NCI-H1417 treated with DMSO at 0.1 percent for 48 hours (cell line): ENCODE results near the gene ZMYND12.
"Not testable (repeated sequence)": the region's sequence is repeated elsewhere in the genome, so short reads cannot be mapped to it uniquely, and the experiment has no call there.

Source experiments
- DNase-seq: peaks from one replicate; lab custom pipeline; 2025; lab: John Stamatoyannopoulos, UW

The ZMYND12 gene, protein sequence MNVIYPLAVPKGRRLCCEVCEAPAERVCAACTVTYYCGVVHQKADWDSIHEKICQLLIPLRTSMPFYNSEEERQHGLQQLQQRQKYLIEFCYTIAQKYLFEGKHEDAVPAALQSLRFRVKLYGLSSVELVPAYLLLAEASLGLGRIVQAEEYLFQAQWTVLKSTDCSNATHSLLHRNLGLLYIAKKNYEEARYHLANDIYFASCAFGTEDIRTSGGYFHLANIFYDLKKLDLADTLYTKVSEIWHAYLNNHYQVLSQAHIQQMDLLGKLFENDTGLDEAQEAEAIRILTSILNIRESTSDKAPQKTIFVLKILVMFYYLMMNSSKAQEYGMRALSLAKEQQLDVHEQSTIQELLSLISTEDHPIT

DNA sequence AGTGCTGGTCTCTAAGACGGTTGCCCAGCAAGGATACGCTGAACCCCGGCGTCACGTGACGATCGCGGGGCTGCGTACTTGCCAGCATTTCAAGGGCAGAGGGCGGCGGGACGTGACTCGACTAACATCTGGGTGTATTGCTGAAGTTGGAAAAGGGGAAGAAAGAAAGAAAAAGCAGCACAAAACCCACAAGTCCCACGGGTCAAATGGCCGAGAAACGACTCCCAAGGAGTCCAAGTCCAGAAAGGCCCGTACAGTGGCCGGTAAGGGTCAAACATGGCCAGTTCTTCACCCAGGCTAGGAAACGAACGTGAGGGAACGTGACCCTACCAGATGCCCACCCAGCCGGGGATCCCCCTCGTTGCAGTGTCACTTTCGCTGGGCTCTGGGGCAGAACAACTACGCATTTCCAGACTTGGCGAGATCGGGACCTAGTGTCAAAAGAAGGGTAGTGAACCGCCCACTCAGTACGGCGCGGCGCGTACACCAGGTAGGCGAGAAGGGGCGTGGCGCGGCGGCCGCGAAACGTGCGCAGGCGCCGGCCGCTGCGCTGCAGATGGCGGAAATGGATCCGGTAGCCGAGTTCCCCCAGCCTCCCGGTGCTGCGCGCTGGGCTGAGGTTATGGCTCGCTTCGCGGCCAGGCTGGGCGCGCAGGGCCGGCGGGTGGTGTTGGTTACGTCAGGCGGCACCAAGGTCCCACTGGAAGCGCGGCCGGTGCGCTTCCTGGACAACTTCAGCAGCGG, at the start of gene ZMYND12, which contains the start of gene PPCS:
Gene ZMYND12, minus strand, starts transcription at position 13 of the 744 bp plus-strand sequence. CDS start 25 bp downstream, outside the sequence.
Gene PPCS, plus strand, starts transcription at position 534 of the 744 bp plus-strand sequence. Its CDS starts 23 bp downstream, at position 557.
- DNase-seq: peak; percentile 77

DNA sequence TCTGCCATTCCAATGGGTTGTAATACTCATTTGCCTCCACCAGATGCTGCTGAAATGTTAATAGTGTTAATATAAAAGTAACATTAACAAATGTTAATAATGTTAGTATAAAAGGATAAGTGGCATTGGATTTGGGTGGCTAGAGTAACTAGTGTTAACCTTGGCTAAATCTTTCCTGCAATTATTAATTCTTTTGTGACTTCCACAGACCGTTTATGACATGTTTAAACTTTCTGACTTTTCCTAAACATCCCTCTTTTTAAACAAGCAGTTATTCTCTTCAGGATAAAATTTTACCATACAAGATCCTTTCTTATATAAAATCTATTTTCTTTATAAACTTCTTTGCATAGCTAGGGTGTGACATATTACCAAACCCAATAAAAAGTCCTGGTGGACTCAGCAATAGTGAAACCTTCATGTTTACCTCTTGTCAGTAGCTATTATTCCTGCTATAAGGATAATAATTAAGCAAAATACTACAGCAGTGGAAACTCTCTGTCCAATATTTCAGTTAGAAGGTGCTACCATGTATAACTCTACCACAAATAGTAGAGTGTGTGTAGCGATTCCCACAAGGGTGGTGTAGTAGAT, 48.8 kb upstream of the ZMYND12 start:
- no peak for DNase-seq

DNA sequence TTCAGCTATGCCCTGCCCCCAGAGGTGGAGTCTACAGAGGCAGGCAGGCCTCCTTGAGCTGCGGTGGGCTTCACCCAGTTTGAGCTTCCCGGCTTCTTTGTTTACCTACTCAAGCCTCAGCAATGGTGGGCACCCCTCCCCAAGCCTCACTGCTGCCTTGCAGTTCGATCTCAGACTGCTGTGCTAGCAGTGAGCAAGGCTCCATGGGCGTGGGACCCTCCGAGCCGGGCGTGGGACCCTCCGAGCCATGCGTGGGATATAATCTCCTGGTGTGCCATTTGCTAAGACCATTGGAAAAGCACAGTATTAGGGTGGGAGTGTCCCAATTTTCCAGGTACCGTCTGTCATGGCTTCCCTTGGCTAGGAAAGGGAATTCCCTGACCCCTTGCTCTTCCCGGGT, 46.2 kb upstream of the ZMYND12 start:
- not testable (repeated sequence) for DNase-seq

DNA sequence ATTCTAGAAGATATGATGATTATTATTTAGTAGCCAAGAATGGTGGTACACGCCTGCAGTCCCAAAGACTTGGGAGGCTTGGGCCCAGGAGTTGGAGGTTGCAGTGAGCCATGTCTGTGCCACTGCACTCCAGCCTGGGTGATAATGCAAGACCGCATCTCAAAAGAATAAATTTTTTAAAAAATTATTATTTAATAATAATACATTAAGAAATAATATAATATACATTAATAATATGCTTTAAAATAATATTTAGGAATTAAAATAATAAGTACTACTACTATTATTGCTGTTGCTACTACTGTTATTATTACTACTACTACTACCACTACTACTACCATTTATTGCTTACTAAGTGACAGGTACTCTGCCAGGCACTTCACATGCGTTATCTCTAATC, 34.4 kb upstream of the ZMYND12 start:
- DNase-seq: no peak

DNA sequence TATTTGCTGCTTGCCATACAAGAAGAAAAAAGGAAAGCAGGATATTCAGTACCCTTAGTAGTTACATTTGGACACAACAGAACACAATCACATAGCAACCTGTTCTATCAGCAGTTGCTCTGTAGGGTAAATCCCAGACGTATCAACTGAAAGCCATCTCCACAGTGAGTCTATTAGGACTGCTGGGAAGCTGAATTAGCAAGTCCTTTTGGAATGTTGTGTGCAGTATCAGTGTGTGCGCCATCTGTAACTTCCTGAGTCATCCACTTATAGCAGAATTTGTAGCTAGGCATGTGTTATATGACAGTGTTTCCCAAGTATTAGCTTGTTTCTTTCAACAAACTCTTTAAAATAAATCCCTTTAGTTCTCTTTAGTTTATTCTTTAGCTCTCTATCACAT, 28.6 kb upstream of the ZMYND12 start:
- DNase-seq: no peak

DNA sequence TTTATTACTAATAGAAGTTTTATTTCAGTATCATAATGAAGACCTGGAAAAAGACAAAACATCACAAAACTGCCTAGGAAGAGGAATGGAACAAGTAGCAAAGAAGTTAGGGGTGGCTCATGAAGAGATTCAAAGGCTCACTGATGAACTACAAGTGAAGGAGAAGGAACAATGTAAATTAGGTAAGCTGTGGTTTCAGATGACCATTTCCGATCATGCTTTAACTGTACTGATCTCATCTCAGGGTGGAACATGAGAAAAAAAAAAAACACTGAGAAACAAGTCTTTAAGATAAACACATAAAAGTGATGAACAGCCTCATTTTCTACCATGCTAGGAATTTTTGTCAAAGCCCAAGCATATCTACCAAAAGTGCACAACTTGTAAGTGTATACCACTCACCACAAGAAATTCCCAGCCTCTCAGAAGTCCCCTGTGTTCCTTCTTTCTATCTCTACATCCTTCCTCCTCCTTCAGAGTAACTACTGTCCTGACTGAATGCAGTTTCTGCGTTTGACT, 26.9 kb upstream of the ZMYND12 start:
- DNase-seq: no peak

DNA sequence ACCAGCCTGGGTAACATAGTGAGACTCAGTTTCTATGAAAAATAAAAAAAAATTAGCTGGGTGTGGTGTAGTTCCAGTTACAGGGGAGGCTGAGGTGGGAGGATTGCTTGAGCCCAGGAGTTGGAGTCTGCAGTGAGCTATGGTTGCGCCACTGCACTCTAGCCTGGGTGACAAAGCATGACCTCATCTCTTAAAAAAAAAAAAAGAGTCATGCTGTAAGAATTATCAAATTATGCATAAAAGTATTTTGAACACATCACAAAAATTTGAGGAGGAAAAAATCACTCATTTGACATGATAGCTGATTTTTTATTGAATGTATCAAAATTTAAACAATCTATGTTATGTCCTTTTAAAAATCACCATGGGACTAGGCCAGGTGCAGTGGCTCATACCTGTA, 25.1 kb upstream of the ZMYND12 start:
- no peak for DNase-seq

DNA sequence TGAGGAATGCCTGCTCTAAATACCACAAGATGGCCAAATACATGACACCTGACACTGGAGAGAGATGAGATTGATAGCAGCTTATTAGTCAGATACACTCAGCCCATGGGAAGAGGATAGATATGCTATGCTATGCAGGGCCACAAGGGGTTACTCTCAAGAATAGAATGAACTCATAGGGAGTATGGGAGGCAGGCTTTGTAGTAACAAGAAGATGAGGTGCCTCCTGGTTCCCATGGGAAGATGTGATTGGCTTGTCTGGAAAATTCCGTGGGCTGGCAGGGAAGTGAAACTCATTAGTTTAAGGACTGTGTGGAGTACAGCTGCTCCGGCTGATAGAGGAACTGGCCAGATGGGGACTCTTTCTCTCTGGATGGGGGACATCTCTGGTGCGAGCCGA, 23.8 kb upstream of the ZMYND12 start:
- no peak for DNase-seq

DNA sequence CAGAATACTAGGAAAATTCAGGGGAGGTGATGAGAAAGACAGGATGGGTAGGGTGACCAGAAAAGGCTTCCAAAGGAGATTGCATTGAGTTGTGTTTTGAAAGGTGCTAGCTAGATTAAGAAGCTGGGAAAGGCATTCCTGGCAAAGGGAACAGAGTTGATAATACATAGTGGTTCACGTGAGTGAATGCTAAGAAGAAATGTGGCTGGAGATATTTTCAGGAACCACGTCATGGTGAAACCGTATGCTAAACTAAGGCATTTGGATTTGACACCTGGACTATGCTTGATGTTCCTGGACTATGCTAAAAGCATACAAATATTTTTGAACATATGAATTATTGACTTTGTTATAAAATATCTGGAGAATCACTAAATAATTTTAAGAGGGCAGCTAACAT, 22.0 kb upstream of the ZMYND12 start:
- no peak for DNase-seq

DNA sequence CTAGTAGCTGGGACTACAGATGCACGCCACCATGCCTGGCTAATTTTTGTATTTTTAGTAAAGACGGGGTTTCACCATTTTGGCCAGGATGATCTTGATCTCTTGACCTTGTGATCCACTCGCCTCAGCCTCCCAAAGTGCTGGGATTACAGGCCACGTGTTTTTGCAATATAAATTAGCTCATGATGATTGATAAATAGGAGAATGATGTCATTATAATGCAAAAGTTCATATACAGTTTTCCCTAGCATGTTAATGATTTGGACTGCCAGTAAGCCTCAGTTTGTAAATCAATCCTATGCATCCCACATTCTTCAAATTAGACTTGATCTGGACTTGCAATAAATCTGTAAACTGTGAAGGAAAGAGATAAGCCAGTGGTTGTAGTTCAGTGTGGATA, 21.5 kb upstream of the ZMYND12 start:
- DNase-seq: not testable (repeated sequence)

DNA sequence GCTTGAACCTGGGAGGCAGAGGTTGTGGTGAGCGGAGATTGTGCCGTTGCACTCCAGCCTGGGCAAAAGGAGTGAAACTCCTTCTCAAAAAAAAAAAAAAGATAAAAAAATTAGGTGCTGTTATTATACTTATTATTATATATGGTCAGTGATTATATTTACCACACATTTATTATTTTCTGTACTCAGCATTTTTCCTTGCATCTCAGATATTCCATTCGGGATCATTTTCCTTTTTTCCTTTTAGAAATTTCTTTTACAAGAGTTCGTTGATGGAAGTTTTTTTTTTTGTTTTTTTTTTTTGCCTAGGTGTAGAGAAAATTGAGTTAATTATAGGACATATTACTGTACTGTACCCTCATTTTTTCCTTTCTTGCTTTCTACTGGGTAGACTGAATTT, 20.8 kb upstream of the ZMYND12 start:
- DNase-seq: no peak

DNA sequence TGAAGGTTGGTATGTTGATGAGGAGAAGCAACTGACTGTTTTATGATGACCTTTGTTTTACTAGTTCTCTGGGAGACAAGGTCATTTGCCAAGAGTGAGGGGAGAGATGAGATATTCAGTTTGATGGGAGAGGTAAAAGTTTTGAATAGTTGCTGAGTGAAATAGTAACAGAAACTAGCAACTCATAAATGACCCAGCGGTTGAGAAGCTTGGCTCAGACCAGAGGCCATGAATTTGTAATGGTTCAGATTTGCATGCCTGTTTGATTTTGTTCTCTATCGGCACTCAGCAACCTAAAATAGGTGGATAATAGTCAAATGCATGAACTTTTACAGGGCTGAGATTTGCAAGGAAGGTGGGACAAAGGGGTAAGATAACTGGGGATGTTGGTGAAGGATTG, 13.9 kb upstream of the ZMYND12 start:
- no peak for DNase-seq

DNA sequence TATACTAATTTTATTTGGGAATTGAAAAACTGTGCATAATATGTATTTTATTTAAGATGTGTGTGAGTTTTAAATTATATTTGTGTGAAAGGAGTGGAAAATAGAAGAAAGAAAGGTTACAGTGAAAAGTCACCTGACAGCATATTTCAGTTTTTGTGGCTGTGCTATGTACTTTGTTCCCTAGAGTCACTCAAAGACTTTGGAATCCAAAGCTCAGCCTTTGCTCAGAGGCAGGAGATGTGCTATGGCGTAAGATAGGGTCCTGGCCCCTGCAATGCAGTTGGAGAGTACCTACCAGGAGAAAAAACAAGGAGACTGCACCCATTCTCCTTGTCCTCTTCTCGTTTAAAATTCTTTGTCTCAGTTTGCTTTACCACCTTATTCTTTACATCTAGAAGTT, 10.2 kb upstream of the ZMYND12 start:
- no peak for DNase-seq

DNA sequence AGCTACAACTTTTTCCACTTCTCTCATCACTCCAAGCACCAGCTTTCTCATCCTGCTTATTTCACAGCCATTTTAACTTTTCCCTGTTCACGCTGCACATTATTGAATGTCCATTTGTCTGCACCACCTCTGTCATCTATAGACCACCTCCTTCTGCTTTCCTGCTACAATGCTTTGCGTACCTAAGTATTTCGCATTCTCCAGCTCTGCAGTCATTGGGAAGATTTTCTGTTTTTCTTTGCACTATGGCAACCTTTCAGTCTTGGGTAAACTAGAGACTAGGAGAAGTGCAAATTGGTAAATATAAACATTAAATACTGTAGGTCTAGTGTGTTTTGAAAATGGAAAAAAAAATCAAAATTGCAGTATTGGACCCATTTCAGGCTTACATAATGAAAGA, 8.1 kb upstream of the ZMYND12 start:
- DNase-seq: no peak

DNA sequence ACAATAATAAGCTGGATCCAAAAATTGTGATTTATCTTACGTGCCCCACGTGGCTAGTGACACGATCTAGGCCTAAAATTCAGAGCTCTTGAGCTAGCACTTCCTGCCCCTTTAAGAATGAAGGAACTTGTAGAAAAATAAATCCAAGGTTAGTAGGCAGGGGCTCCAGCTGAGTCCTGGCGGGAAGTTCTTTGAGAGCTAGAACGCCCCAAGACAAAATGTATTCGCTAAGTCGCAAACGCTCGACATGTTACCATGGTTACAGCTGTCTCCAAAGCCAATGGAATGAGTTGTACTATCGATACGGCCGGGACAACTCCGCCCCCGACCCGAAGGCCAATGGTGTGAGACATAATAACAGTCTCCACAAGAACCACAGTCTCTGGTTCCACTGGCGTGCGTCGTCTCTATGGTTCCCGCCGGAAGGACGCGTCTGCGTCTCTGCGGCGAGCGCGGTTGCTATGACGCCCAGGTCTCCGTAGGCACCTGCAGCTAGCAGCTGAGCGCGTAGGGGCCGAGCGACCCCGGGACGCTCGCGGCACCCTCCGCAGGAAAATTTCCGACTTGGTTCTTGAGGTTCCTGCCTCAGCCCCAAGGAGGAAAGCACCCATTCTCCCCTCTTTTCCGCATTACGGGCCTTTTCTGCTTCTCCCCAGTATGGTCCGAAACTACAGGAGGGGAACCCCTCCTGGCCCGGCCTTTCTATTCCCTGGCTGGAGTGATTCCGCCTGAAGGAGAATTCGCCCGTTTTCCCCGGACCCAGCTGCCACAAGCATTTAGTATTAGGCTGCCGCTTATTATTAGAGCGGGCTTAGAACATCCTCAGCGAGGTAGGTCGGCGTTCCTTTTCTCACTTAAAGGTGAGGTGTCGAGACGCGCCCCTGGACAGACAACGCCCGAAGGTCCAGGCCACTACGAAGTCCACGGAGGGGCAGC, 7.3 kb upstream of the ZMYND12 start, which contains the start of gene CCDC30:
Gene CCDC30, plus strand, starts transcription at position 459 of the 936 bp plus-strand sequence. CDS start 17,266 bp downstream, outside the sequence.
- DNase-seq: peak; percentile 96

DNA sequence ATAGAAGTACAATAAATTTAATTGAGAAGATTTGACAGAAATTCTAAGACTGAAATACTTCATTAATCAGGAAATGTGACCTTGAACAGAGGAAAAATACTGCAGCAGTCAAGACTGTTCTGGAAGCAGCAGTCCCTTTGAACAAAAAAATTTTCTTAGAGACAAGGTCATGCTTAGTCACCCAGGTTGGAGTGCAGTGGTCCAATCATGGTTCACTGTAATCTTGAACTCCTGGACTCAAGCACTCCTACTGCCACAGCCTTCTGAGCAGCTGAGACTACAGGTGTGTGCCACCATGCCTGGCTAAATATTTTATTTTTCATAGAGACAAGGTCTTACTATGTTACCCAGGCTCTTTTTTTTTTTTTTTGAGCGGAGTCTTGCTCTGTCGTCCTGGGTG, 5.4 kb upstream of the ZMYND12 start:
- no peak for DNase-seq

DNA sequence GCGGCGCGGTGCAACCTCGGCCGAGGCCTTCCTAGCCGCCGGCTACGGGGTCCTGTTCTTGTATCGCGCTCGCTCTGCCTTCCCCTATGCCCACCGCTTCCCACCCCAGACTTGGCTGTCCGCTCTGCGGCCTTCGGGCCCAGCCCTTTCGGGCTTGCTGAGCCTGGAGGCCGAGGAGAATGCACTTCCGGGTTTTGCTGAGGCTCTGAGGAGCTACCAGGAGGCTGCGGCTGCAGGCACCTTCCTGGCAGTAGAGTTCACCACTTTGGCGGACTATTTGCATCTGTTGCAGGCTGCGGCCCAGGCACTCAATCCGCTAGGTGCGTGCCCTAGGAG, 900 bp upstream of the ZMYND12 start:
- DNase-seq: no peak

DNA sequence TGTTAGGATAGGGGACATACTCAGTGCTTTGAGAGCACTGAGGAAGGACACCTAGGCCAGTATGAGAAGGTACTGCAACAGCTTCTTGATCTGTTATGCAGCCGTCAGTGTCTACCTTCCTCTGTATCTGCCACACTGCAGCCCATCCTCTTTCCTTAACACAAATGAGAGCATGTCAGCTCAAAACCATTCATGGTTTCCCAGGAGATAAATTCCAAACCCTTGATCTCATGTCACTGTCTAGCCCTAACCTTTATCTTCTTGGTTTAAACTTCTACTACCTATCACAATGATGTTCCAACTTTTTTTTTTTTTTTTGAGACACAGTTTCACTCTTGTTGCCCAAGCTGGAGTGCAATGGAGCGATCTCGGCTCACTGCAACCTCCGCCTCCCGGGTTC, 1.4 kb downstream of the ZMYND12 start:
- no peak for DNase-seq

DNA sequence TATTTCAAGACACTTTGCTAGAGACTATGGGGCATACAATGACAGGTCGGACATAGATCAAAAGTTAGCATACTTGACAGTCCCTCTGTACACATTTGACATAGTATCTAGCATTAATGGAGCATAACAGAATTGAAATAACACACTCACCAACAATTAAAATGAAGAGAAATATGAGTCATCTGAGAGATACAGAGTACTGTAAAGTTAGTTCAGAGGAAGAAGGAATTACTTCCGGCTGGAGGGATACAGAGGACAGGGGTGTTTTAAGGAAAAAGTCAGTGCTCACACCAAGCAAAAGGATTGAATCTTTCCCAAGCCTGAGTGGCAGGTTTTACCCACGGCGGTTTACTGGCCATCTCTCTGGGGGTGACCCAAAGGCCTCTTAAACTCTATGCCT, 2.4 kb downstream of the ZMYND12 start:
- no peak for DNase-seq

DNA sequence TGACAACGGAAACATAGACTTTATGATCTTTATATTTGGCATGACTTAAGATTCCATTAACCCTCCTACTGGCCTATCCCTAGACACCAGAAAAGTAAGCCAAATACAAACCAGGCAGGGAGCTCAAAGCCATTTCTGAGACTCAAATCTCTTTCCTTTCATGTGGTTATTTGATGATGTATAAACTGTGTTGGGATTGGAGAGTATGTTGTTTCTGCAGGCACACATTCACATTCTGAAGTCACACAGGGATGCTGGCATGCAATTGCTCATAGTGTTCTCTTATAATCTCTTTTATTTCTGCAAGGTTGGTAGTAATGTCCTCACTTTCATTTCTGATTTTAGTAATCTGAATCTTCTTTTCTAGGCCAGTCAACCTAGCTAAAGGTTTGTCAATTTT, 5.8 kb downstream of the ZMYND12 start:
- DNase-seq: no peak

DNA sequence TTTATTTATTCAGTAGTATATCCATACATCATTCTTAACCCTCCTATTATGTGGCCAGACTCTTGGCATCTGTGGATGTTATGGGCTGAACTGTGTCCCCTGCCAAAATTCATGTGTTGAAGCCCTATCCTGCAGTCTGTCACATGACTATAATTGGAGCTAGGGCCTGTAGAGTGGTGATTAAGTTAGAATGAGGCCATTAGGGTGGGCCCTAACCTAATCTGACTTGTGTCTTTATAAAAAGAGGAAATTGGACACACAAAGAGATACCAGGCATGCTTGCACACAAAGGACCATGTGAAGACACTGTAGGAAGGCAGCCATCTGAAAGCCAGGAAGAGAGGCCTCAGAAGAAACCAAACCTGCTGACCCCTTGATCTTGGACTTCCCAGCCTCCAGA, 6.6 kb downstream of the ZMYND12 start:
- no peak for DNase-seq

DNA sequence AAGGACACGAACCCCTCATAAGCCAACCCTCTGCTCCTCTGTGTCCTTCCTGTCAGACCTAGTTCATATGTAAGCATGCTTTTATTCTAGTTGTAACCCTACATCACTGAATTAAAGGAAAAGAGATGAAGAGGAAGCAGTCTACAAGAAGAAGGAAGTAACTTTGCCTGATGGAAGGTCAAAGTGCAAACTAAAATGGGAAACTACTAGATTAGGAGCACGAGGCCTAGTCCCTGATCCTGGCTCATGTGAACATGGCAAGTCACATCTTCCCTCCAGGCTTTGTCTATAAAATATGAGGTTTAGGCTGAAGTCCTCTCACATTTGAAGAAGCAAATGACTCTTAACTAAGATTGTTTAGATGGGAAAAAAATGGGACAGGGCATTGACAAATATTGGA, 13.2 kb downstream of the ZMYND12 start:
- DNase-seq: no peak
